GM19193 (cell line): ENCODE data around the gene SMIM41.

Source experiments
- POLR2A ChIP-seq: IDR thresholded peaks from 4 replicates; pipeline ENCODE4 v1.6.1; 2011; ENCODE audit not compliant: insufficient read depth, insufficient read length; ENCODE audit errors: extremely low read depth

Gene SMIM41

GRCh38 chr12:52044292-52044983, 35.1 kb upstream of the SMIM41 start:
- TF ChIP-seq POLR2A: no peak

GRCh38 chr12:52045794-52046199, 33.7 kb upstream of the SMIM41 start:
- peak; percentile 22 for TF ChIP-seq POLR2A

GRCh38 chr12:52046859-52047258, 32.6 kb upstream of the SMIM41 start:
- TF ChIP-seq POLR2A: no peak

DNA sequence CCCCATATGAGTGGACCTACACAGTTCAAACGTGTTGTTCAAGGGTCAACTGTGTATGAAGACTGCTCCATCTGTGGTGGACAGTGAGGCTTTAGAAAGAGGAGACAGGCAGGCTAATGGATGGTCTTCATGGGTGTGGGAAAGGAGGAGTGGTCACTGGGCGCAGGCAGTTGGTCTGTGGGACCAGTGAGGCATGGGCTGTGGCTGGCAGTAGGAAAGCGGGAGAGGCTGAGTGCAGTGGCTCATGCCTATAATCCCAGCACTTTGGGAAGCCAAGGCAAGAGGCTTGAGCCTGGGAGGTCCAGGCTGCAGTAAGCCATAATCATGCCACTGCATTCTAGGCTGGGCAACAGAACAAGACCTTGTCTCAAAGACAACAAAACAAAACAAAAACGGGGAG, 30.2 kb upstream of the SMIM41 start:
- no peak for TF ChIP-seq POLR2A

- TF ChIP-seq POLR2A: no peak
Observed at GRCh38 chr12:52049688-52050087, 29.8 kb upstream of the SMIM41 start.

- TF ChIP-seq POLR2A: no peak
Observed at GRCh38 chr12:52050116-52050757, 29.3 kb upstream of the SMIM41 start.

- TF ChIP-seq POLR2A: peak; percentile 85
Observed at GRCh38 chr12:52050758-52051541, 28.6 kb upstream of the SMIM41 start, which contains the start of gene NR4A1. TSS of gene NR4A1 (plus strand) at chr12:52051442. CDS start at chr12:52054329, 2,887 bp downstream.

DNA sequence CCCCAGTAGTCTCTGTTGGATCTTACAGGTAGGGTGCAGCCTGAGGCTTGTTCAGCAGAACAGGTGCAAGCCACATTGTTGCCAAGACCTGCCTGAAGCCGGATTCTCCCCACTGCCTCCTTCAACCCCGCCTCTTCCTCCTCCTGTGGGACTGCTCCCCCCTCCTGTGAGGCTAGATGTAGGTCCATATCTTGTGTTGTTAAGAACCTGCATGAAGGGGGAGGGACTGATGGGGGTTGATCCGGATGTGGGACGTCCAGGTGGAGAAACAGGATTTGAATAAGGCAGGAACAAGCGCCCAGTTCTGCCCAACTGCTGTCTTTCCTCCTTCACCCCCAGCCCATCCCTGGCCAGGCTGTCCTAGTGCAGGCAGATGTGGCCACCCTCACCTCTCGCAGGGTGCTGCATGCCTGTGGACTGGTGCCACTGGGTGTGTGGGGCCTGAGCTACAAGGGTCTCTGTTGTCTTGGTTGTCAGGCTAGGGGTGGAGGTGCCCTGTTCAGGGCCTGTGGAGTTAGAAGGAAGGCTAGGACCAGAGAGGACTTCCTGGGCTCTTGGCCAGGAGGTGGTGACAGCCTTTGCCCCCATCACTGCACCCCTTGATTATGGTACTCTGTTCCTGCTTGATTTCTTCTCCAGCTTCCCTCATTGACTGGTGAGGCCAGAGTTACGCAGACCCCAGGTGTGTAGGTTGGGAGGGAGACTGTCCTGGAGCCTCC, 26.9 kb upstream of the SMIM41 start:
- TF ChIP-seq POLR2A: peak; percentile 46

DNA sequence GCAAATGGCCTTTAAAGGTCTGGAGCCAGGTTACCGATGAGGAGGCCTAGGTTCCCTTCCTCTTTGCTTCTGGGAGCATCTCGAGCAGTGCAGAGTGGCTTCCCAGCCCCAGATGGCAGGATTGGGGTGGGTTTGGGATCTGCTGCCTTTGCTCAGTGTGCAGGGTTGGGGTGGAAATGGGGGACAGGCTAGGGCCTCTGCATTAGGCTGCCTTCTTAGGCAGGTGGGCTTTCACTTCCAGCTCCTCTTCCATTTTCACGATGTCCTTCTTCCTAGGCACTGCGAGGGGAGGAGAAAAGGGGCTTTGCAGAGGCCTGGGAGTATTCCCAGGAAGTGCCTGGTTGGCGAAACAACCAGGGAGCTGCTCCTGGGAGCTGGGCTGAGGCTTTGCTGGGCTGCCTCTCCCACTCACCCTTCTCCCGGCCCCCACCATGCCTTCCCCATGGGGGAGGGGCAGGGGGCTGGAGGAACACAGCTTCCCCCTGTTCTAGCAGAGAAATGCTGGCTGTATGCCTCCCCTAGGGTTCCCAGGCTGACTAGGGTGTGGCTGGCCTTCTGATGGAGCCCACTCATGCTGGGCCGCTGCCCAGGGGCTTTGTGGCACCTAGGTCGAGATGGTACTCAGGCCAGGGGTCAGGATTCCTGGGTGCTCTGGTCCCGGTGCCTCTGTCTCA, 25.8 kb upstream of the SMIM41 start:
- TF ChIP-seq POLR2A: no peak

GRCh38 chr12:52054231-52054832, 25.2 kb upstream of the SMIM41 start:
- no peak for TF ChIP-seq POLR2A

- no peak for TF ChIP-seq POLR2A
Observed at GRCh38 chr12:52054833-52055730, 24.4 kb upstream of the SMIM41 start.

- TF ChIP-seq POLR2A: no peak
Observed at GRCh38 chr12:52055731-52056711, 23.5 kb upstream of the SMIM41 start.

- TF ChIP-seq POLR2A: no peak
Observed at GRCh38 chr12:52056801-52057637, 22.5 kb upstream of the SMIM41 start.
